Activated naive CD4-positive, alpha-beta T cell (primary cell): ENCODE data around the gene GPER1.

Source experiments
- DNase-seq, 4 experiments: peaks; one replicate each; lab custom pipeline; 2025; lab: John Stamatoyannopoulos, UW

GPER1 gene

GRCh38 chr7:1119201-1119600, 31.3 kb downstream of the GPER1 start:
- no peak for DNase-seq

- no peak for DNase-seq
Measured at GRCh38 chr7:1120791-1121190, 32.9 kb downstream of the GPER1 start.

DNA sequence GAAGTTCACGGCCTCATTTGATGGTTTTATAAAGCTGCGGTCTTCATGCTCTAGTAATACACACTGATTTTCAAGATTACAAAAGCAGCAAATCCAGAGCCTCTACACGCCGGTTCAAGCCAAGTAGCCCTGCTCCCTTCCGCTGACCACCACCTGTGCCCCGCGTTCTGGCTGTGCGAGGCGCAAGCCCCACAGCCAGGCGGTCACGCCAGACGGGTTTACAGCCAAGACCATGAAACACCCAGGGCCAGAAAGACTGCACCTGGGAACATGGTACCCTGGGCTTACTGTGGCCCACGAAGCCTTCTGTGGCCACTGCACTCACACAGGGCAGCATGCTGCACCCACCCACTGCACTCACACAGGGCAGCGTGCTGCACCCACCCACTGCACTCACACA, 33.6 kb downstream of the GPER1 start:
- DNase-seq, result no peak

GRCh38 chr7:1121886-1122831, 34.2 kb downstream of the GPER1 start:
- DNase-seq, result no peak

DNA sequence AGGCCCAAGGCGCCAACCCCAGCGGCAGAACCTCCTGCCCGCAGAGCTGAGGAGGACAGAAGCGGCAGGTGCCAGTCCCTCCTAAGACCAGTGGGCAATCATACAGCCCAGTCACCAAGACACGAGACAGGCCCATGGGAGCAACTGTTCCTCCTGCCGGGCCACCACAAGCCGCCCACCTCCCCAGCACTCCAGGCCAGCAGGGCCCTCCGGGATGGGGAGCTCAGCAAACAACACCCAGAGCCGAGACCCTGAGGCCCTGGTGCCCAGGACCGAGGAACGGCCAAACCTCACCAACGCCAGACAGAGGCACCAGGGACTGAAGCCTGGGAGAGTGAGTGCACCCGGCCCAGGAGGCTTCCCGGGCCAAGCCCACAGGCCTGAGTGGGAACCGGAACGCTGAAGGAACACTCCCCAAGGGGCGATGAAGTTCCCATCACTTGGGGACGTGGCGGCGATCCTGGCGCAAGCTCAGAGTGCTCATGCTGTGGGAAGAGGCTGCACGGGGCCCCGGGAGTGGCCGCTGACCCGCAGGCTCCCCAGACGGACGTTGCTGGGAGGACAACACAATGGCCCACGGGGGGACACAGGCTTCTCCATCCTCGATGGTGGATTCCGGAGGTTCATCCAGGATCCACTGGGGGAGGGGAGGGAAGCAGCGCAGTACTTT, 35.1 kb downstream of the GPER1 start:
- no peak for DNase-seq

DNA sequence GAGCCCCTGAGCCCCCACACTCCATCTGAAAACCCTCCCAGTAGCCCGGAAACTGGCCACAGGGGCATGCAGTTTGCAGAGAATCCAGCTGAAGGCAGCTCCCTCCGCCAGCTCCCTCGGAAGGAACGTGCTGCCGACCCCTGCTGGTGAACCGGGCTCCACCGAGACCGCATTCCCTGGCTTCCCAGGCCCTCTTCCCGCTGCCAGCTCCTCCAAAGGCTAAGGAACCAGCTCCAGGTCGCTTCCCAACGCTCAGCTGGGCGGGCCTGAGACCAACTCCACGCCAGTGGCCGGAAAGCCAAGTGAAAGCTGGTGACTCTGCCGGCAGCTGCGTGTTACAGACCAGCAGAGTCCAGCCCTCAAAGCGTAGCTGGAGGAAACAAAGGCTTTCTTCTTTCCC, 35.8 kb downstream of the GPER1 start:
- DNase-seq, result no peak

- no peak for DNase-seq
Measured at GRCh38 chr7:1124164-1124563, 36.3 kb downstream of the GPER1 start.

DNA sequence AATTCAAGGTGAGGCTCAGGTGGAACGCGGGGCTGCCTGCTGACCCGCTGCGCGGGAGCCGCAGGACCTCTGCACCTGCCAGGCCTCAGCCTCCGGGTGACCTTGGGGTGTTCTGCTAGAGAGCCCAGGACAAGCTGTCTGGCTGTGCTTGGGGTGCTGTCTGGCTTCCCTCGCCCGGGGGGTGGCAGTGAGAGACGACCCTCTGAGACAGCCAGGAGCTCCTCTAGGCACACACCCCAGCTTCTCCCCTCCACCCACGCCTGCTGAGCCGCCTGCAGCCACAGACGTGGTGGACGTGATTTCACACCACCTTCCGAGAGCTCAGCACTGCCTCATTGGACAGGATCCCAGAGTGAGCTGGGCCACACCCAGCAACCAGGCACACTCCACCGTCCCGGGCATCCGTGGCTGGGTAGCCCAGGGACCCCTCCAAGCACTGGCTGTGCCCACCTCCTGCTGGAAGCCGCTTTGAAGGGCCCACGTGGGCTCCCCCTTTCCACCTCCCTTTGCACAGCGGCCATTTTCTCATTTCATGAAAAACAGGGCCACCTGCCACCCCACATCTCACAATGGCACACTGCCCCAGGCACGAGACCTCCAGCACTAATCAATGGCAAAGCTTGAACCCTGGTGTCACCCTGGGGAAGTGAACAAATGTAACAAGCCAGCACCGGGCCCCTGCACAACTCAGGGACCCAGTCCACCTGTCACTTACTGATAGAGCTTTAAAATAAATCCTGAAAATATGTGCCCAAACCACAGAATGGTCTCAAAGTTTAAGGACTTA, 37.1 kb downstream of the GPER1 start:
- no peak for DNase-seq

DNA sequence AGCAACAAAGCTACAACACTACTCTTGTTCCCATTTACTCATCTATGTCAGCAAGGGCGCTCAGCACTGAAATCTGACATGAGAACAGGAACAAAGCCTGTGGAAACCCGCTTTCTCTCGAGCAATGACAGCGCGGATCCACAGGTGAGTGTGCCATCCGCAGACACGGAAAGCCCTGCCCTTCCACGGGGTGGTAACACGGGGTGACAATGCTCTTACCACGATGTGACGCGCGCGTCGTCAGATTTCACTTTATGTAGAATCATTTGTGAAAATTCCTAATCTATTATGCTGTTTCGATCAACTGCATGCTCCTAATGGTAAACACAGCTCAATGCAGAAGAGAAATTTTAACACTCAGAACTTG, 37.7 kb downstream of the GPER1 start:
- DNase-seq, result no peak

GRCh38 chr7:1127001-1127400, 39.1 kb downstream of the GPER1 start:
- no peak for DNase-seq

DNA sequence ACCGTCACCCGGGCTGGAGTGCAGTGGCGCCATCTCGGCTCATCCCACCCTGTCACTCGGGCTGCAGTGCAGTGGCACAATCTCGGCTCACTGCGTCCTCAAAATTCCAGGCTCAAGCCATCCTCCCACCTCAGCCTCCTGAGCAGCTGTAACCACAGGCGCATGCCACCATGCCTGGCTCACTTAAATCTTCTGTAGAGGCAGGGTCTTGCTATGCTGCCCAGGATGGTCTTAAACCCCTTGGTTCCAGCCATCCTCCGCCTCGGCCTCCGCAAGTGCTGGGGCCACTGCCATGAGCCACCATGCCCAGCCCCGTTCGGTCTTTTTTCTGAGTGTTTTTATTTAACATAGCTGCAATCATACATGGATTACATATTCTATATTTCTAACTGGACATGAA, 41.5 kb downstream of the GPER1 start:
- no peak for DNase-seq

DNA sequence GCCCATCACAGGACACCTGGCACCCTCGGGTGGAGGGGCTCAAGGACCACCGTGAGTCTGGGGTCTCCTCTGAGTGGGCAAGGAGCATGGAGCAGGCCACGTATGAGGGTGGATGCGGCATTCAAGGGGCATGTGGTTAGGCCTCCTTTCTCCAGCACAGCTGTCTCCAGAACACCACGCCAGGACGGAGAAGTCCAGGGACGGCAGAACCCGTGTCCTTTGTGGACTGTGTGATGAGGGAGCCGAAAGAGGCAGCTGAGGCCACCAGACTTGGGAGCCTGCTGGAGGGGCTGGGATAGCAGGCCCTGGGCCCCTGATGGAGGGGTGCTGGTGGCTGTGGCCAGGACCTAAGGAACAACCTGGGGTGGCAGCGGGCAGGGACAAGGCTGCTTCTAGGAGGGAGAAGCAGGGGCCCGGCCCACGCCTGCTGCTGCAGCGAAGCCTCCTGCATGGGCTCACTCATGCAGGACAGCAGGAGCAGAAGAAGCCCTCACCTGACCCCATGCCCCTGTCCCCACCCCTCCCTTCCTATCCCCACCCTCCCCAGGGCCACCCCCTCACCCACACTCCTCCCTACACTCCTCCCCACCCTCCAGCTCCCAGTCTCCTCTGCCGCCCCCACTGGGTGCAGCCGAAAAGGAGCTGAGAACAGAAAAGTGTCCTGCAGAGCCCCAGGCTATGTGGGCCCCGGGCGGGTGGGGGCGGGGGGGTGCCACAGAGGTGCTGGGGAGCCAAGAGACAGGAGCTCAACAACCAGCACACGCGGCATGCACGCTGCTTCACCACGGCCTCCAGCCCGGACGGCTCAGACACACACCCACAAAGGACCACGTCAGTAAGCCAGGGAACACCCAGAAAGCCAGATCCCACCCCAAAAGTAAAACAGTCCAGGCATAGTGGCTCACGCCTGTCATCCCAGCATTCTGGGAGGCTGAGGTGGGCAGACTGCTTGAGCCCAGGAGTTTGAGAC, 42.4 kb downstream of the GPER1 start:
- no peak for DNase-seq

- DNase-seq, result no peak
Measured at GRCh38 chr7:1131471-1132265, 43.8 kb downstream of the GPER1 start.

- DNase-seq, result no peak
Measured at GRCh38 chr7:1134951-1135350, 47.0 kb downstream of the GPER1 start.

- no peak for DNase-seq
Measured at GRCh38 chr7:1136841-1137516, 49.1 kb downstream of the GPER1 start.

GRCh38 chr7:1137517-1138167, 49.7 kb downstream of the GPER1 start:
- DNase-seq, result no peak

GRCh38 chr7:1140476-1141104, 52.7 kb downstream of the GPER1 start:
- no peak for DNase-seq

GRCh38 chr7:1141651-1142050, 53.7 kb downstream of the GPER1 start:
- no peak for DNase-seq

- DNase-seq, result no peak
Measured at GRCh38 chr7:1142051-1142635, 54.2 kb downstream of the GPER1 start.
